ENCODE measurements around the gene LMOD1.
"Not testable (repeated sequence)": the region's sequence is repeated elsewhere in the genome, so short reads cannot be mapped to it uniquely, and the experiment has no call there.

LMOD1 gene

GRCh38 chr1:201917362-201918033, 28.9 kb downstream of the LMOD1 start:
- DNase-seq (ENCODE audit: low read depth in 1 of 2, low spot score in 1 of 2): no peak

GRCh38 chr1:201916649-201917249, 29.6 kb downstream of the LMOD1 start:
- DNase-seq (ENCODE audit: low read depth in 1 of 2, low spot score in 1 of 2): no peak

- no peak for DNase-seq (ENCODE audit: low read depth in 1 of 2, low spot score in 1 of 2)
Observed at GRCh38 chr1:201914456-201915235, 31.7 kb downstream of the LMOD1 start.

GRCh38 chr1:201912832-201913231, 33.5 kb downstream of the LMOD1 start:
- no peak for DNase-seq (ENCODE audit: low read depth in 1 of 2, low spot score in 1 of 2)

GRCh38 chr1:201911826-201912571, 34.3 kb downstream of the LMOD1 start:
- DNase-seq (ENCODE audit: low read depth in 1 of 2, low spot score in 1 of 2): no peak

- DNase-seq (ENCODE audit: low read depth in 1 of 2, low spot score in 1 of 2): no peak
Observed at GRCh38 chr1:201907621-201908020, 38.7 kb downstream of the LMOD1 start.

- DNase-seq (ENCODE audit: low read depth in 1 of 2, low spot score in 1 of 2): no peak
Observed at GRCh38 chr1:201906336-201906735, 40.0 kb downstream of the LMOD1 start.

DNA sequence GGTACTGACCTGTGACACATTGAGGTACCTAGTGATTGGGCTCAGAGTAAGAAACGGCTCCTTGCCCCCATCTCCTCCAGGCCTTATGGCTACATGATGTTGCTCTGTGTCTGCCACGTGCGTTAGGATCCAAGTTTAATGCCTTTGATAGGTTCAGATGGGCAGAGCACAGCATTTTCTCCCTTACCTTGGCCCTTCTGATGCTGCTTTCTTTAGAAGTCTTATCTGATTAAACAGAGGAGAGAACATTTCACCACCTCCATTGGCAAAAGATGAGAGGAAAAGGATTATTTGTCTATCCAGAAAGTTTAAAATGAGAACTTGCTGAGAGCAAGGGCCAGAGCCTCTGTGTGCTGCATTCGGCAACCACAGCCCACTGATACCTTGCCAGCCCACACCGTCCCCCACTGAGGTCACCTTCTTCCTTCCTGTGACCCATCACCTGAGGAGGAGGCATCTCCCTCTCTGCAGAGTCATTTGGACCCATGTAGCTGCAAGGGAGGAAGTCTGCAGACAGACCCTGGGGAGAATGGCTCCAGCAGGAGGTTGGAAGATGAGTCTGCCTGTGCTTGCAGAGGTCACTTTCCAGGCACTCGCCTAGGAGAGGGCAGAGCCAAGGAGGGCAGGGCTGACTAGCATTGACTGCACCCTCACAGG, 41.0 kb downstream of the LMOD1 start:
- DNase-seq (ENCODE audit: low read depth in 1 of 2, low spot score in 1 of 2): no peak

- DNase-seq (ENCODE audit: low read depth in 1 of 2, low spot score in 1 of 2): no peak
Observed at GRCh38 chr1:201904579-201904978, 41.8 kb downstream of the LMOD1 start.

GRCh38 chr1:201903135-201903534, 43.2 kb downstream of the LMOD1 start:
- no peak for DNase-seq (ENCODE audit: low read depth in 1 of 2, low spot score in 1 of 2)

DNA sequence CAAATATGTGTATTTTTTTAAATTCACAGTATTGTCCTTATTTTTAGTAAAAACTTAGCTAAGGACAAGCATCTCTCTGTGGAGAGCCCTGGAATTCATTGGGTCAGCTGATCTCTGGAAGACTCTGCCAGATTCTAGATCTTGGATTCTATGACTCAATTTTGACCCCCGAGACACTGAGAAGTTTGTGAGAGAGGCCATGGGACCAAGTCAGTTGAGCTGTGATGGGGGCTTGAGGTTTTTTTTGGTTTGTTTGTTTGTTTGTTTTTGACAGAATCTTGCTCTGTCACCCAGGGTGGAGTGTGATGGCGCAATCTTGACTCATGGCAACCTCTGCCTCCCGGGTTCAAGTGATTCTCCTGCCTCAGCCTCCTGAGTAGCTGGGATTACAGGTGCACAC, 44.1 kb downstream of the LMOD1 start:
- no peak for DNase-seq (ENCODE audit: low read depth in 1 of 2, low spot score in 1 of 2)

- not testable (repeated sequence) for DNase-seq (ENCODE audit: low read depth in 1 of 2, low spot score in 1 of 2)
Observed at GRCh38 chr1:201901036-201901435, 45.3 kb downstream of the LMOD1 start.

DNA sequence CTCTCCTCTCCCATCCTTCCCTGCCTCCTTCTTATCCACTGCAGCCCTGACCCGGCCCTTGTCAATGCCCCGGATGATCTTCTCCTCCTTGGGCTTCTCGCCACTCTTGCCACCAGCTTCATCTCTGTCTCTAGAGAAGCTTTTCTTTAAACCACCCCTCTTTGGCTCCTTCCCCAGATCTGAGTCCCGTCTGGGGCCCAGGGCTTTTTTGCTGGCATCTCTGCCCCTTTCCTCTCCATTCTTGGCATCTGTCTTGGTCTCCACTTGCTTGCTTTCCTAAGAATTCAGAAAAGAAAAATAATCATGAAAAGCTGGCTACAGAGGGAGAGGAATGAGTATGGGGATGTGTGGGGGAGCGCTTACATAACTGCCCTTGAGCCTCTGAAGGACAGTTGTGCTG, 45.9 kb downstream of the LMOD1 start:
- DNase-seq (ENCODE audit: low read depth in 1 of 2, low spot score in 1 of 2): no peak

DNA sequence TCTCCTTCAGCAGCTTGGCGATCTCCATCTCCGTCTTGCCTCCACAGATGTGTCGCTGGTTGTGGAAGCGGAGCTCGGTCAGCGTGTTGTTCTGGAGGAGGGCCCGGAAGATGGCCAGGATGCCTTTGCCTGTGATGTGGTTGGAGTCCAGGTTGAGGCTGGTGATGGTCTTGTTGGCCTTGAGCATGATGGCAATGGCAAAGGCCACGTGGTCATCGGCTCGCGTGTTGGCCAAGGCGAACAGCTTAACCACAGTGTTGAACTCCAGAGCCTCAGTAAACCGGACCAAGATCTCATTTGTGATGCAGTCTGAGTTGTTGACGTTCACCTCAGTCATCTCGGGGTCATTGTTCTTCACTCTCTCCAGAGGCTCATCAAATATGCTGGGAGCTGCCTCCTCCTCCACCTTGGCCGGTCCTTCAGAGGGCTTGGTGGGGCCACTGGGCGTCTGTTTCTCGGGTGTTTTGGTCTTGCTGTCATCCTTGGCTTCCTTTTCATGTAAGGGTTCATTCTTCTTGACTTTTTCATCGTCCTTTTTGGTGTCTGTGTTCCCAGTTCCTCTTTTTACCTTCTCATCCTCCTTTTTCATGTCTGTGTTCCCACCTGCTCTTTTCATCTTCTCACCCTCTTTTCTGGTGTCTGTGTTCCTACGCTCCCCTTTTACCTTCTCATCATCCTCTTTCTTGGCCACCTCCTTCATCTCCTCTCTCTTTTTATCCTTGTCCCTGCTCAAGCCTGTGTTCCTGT, 46.5 kb downstream of the LMOD1 start:
- no peak for DNase-seq (ENCODE audit: low read depth in 1 of 2, low spot score in 1 of 2)

DNA sequence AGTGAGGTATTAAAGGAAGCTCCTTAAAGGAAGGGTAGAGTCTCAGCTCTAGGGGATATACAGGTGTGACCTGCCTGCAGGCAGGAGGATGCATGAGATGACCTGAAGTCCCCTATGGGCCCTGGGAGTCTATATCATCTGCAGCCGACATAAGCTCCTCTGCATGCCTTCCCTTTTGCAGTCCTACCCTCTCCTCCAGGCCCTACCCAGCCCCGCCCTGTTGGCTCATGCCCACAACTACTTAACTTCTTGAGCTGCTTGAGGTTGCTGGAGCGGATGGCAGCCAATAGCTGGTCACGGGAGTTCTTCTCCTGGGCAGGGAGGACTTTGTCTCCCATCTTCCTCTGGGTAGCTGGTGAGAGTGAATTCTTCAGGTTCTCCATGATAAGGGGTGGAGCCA, 47.4 kb downstream of the LMOD1 start:
- no peak for DNase-seq (ENCODE audit: low read depth in 1 of 2, low spot score in 1 of 2)

- no peak for DNase-seq (ENCODE audit: low read depth in 1 of 2, low spot score in 1 of 2)
Observed at GRCh38 chr1:201898240-201898894, 48.0 kb downstream of the LMOD1 start.

GRCh38 chr1:201896951-201897391, 49.4 kb downstream of the LMOD1 start:
- DNase-seq (ENCODE audit: low read depth in 1 of 2, low spot score in 1 of 2): no peak

DNA sequence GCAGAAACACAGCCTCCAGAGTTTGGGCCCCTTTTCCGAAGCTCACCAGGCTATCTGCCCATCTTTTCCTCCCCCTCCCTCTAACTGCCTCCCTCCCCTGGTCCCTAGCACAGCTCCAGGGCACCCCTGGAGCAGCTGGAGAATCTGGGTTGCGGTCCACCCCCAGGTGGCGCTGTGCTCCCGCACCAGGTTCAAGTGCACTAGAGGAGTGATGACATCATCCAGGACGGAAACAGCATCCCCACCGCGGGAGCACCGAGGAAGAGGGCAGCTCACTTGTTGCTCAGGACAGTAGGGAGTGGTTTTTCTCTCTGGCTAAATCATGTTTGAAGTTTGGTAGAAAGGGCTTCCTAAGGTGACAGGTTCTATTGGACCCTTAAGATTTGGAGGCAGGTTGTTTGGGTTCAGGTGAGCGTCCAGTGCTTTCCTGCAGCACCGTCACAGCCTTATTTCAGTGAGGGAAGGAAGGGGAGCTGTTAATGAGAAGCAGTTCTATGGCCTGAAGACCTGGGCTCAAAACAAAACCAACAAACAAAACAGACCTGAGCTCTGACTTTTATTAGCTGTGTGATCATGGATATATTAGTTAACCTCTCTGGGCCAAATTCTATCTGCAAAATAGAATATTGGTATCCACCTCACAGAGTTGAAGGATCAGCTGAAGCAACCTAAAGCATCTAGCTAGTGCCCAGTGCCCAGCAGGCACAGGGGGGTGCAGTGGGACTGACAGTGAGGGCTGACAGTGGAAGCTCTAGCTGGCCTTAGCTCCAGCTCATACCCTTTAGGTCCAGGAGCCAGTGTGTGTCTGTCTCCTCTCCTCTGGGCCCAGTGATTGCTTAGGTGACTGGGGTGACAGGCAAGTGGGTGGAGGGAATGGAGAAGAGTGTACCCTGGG, 50.2 kb downstream of the LMOD1 start:
- peak; percentile 56 to 73 for DNase-seq (ENCODE audit: low read depth in 1 of 2, low spot score in 1 of 2)

Measured in activated CD4-positive, alpha-beta T cell treated with anti-CD3 and anti-CD28 coated beads, Interleukin-2, amount 50 U/mL, for 24 hours (primary cell).